Activated CD8-positive, alpha-beta memory T cell treated with anti-CD3 and anti-CD28 coated beads, Interleukin-2, amount 50 U/mL, for 4 hours (primary cell): Measurements from ENCODE around the gene HYAL3.
A peak's percentile ranks its signal among the peaks of the same experiment; 100 is the strongest.
"Not testable (repeated sequence)": the region's sequence is repeated elsewhere in the genome, so short reads cannot be mapped to it uniquely, and the experiment has no call there.

Experiments
- DNase-seq: peaks from one replicate; pipeline ENCODE4 v3.0.0-alpha.2; 2020

HYAL3 gene

DNA sequence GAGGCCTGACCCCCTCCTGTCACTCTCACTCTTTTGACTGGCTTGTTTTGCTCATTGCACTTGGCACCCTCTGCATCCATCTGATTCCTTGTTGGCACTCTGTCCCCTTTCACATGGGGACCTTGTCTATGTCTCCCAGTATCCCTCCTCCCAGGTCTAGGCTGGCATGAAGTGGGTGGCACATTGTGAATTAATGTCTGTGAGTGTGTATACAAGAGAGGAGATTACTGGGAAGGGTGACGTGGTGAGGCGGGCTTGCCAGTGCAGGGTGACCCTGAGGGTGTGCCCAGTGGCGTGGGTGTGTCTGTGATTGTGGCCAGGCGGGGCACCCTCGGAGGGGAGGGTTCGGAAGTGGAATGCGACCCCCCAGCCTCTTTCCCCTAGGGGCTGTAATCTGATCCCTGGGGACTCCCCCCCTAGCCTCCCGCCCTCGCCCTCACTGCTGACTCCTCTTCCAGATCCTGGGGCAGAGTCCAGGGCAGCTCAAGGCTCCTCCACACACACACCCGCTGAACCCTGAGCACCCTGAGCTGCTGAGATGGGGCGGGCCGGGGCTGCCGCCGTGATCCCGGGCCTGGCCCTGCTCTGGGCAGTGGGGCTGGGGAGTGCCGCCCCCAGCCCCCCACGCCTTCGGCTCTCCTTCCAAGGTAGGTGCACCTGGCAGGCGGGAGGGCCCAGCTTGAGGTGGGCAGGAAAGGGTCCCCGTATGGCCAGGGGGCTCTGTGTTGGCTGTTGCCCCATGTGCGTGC lies 30.3 kb downstream of the HYAL3 start, which contains the start of gene SEMA3B:
TSS of gene SEMA3B (plus strand) at position 445 of the 749 bp plus-strand sequence. CDS start at position 539, 94 bp downstream.
- no peak for DNase-seq

DNA sequence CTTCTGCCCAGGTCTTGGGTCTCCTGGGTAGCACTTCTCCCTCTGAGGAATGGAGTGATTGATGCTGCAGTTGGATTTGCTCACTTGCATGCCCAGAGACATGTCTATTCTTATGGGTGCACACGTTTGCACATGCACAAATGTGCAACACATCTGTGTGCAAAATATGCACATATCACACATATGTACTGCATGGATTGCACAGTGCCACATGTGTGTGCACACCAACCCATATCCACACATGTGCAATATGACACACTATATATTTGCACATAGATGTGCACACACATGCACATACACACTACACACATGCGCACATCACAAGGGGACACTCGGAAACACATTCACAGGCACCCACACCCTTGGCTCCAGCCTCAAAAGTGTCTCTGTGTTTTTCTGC lies 30.9 kb downstream of the HYAL3 start:
- DNase-seq: no peak

DNA sequence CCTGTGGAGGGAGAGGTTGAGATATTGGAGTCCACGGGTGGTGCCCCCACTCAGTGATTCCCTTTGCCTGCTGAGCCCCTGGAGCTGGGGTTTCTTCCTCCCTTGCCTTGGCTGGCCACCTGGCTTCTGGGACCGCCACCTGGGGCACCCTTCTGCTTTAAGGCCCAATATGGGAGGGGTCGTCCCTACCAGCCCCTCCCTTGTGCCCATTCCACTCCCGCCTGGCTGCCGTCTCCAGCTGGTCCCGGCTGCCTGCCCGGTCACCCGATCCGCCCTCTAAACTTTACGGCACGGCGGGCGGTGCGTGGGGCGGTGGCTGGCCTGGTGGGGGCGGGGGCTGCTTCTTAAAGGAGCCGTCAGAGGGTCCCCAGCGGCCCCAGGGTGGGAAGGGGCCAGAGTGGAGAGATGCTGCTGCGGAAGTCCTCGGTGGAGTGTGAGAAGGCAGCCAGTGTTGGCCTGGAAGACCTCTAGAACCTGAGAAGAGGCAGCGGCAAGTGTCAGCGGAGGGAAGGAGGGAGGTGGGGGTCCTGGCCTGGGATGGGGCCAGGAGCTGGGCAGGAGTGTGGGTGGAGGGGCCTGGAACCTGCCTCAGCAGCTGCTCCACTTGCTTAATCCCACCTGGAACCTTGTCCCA lies 31.8 kb downstream of the HYAL3 start:
- no peak for DNase-seq

DNA sequence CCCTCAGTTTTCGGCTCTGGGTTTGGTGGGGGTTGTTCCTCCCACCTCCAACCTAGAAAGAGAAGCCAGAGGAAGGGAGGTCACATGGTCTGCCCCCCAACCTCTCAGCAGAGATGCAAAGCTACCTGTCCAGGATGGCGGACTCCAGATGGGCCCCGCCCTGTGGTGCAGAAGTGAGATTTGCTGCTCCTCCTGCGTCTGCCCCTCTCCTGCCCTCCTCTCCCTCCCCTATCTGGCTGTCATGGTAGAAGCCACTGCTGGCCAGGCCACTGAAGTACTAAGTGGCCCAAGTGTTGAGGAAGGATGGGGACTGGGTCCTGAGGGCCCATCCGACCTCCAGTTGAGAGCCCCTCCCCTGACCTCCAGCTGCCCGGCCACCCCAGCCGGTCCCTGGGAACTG lies 32.4 kb downstream of the HYAL3 start:
- DNase-seq: no peak

DNA sequence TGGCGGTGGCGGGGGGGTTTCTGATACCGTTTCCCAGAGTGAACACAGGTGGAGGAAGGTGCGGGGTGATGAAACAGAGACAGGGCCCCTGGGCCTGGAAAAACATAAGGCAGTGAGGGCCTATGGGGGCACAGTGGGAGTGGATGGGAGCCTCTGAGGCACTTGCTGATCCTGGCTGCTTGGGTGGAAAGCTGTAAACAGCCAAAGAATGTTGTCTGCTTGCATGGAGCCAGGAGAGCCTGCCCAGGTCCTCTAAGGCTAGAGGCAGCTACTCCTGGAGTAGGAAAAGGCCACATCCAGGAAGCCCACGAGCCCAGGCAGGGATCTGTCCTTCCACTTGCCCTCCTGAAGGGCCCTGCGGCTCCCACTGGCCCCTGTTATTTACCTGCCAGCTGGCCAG lies 33.2 kb downstream of the HYAL3 start:
- DNase-seq: no peak

DNA sequence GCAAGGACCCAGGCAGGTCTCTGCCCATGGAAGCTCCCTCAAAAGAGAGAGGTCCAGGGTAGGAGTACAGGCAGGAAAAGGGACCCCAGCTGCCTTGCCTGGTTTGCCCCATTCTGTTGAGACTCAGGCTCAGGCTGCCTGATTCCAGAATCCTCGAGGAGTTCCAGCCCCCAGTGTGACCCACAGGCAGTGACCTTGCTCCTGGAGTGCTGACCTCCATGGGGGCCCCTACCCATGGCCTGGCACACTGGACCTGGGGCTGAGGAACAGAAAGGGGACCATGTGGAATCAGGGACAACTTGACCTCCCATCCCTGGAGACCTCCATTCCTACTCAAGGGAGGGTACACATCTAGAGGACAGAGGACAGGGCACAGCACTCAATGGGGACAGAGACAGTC lies 33.6 kb downstream of the HYAL3 start:
- no peak for DNase-seq

DNA sequence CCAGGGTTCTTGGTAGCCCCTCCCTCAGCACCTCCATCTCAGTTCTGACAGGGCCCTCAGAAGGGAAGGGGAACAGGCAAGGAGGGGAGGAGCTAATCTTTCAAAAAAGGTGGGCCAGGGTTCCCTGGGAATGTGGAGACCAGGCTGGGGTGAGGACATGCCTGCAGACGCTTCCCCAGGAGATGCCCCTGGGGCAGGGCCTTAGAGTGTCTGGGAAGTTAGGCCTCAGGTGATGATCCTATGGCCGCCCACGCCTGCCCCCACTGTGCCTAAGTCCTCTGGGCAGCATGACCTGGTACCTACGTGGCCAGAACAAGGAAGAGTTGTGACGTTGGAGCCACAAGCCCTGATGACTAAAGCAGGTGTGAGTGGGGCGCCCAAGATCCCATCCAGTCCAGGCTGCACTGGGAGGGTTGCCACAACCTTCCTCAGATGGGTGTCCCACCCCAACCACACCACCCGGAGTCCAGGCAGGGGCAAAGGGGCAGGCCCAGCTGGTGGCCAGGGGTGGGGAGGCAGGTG lies 34.2 kb downstream of the HYAL3 start:
- DNase-seq: no peak

DNA sequence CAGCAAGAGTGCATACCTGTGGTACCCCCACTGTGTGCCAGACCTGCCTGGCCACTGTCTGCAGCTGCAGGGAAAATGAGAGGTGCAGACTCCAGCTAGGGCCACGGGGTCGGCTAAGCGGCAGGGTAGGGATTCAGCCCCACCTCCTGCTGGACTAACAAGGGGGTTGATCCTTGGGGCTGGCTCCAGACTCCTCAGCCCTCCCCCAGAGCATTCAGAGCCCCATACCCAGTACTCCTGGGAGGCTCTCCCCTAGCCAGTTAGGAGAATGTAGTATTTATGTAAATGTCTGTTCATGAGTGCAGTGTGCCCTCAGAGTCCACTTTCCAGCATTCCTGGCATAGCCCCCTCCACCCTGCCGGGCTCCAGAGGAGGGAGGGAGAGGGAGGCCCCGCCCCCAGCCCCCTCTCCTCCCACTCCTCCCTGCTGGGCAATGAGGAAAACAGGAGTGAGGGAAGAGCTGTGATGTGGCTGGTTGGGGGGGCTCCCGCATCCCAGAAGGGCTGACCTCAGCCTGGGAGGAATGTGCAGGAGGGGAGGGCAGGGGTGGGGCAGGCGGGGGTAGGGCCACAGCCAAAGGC lies 34.7 kb downstream of the HYAL3 start:
- DNase-seq: no peak

DNA sequence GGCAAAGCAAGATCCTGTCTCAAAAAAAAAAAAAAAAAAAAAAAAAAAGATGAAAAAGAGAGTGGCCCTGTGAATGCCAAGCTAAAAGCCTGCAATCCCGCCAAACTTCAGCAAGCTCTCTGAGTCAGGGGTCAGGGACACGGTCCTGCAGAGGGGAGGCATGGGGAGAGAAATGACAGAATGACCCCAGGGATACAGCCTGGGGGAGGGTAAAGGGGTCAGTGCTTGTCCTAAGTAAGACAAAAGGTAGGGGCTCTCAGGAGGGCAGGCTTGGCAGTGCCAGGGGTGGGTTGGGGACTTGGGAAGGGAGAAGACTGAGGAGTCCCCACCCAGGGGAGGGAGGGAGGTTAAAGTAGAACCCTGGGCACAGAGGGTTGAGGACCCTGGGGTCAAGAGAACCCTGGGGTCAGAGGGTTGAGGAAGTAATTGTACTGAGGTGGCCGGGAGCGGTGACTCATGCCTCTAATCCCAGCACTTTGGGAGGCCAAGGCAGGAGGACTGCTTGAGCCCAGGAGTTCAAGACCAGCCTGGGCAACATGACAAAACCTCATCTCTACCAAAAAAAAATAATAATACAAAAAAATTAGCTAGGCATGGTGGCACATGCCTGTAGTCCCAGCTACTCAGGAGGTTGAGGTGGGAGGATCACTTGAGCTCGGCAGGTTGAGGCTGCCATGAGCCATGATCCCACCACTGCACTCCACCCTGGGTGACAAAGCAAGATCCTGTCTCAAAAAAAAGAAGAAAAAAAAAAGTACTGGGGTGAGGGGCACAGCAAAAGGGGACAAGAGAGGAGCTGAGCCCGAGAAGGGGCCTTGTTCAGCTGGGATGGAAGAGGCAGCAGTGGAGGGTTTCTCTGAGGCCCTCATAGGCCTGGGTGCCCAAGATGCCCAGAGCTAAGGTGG lies 35.5 kb downstream of the HYAL3 start:
- DNase-seq: no peak

DNA sequence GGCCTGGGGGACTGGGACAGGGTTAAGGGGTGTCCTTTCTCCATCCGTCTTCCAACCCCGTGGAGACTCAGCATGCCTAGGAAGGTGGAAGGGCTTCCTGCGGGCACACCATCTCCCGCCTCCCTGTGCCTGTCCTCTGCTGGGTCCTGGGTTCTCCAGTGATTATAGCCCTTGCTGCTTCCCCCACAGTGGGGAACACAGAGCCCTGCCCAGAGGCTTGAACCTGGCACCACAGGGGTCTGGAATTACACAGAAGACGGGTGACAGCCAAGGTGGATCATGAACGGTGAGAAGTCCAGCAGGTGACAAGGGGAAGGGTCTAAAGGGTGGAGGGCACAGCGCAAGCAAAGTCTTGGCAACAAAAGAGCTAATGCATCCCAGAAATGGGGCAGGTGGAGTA lies 36.4 kb downstream of the HYAL3 start:
- DNase-seq: no peak

DNA sequence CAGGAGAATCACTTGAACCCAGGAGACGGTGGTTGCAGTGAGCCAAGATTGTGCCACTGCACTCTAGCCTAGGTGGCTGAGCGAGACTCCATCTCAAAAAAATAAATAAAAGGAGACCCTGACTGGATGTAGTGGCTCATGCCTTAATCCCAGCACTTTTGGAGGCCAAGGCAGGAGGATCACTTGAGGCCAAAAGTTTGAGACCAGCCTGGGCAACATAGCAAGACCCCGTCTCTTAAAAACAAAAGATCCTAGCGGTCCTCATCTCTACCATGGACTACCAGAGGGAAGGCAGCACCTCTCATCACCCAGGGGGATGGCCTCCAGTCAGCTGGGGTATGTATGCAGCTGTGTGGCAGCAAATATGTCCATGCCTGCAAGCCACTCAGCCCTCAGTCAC lies 37.0 kb downstream of the HYAL3 start:
- not testable (repeated sequence) for DNase-seq

DNA sequence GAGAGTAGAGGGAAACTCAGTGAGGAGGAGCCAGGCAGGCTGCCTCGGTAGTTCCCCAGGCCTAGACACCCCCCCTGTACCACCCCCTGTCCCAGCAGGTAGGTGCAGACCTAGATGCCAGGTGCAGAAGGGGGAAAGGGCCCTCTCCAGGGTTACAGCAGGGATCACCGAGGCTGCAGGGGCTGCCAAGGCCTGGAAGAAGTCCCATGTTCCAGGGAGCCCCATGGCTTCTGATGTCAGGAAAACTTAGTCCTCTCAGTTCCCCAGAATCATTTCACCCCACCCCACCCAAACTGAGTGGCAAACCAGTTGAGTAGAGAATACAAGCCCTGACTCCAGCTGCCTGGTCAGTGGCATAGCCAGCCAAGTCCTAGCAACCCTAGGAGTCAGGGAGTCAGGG lies 37.7 kb downstream of the HYAL3 start:
- DNase-seq: no peak

DNA sequence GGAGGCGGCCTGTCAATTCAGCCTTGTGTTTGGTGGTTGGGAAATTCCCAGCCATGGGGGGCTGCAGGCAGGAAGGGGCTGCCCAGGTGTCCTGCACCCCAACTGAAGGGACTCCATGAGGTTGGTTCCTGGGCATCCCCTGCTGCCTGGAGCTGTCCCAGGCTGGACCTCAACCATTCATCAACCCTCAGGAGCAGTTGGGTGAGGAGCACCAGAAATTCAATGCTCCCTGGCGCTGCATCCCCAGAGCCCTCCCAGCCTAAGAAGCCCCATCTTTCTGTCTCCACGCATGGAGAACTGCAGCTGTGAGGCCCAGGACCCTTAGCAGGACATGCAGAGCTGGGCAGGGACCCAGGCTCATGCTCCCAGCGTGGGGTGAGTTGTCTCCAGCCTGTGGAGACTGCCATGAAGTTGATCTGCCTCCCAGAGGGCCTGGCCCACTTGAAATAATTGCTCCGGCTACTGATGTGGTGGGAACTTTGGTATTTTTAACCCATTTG lies 38.2 kb downstream of the HYAL3 start:
- no peak for DNase-seq

DNA sequence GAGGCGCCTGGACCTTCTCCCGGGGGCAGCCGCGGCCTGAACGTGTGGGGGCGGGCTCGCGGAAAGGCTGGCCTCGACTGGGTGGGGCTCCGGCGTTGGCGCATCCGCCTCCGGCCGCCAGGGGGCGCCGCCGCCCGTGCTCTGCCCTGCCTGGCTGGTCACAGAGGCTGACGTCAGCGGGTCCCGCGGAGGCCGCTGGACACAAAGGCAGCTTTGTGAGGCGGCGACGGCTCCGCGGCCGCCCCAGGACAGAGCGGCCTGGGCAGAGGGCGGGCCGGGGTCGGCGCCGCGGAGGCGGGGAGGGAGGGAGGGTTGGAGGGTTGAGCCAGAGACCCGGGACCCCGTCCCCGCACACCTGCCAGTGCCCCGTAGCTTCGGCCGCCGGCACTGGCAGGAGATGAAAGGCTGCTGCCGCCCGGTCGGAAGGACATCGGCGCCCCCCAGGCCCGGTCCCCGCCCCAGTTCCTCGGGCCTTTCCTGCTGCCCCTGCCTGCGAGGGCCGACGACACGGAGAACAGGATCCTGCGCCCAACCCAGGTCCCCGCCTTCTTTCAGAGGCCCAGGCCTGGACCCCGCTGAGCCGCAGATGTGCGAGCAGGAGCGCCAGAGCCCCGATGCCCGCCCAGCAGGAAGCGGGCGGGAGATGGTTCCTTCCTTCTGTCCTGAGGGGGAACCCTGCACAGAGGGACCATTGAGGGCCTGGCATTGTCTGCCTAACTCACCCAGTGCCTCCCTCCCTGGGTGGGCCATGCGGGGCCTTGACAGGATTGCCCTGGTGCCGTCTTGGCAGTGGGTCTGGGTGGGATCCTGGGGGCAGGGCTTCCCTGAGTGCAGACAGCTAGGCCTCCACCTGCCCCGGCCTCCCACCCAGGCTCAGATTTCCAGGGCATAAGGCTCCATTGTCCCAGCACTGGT lies 38.9 kb downstream of the HYAL3 start:
- DNase-seq: peak; percentile 84

DNA sequence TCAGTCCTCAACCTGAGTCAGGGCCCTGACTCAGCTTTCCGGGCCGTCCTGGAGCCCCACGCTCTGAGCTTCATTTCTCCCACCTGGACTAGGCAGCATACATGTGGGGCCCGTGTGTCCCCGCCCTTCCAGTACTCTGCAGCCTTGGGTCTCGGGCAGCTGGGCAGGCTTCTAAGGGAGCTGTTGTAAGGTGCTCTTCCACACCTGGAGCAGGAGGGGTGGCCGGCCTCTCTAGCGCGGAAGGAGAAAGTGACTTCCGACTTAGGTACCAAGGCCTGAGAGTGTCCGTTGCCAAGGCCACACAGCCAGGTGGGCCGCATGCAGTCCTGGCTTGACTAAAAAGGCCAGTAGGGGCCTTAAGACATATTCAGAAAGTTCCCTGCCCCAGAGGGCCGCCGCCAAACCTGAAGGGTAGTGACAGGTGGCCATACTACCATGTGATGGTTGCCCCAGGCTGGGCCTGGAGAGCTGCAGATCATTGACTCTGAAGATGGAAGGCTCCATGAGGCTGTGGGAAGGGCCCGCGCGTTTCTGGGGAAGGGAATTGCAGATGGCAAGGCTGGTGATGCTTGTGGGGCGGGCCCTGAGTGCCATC lies 39.7 kb downstream of the HYAL3 start:
- DNase-seq: no peak

DNA sequence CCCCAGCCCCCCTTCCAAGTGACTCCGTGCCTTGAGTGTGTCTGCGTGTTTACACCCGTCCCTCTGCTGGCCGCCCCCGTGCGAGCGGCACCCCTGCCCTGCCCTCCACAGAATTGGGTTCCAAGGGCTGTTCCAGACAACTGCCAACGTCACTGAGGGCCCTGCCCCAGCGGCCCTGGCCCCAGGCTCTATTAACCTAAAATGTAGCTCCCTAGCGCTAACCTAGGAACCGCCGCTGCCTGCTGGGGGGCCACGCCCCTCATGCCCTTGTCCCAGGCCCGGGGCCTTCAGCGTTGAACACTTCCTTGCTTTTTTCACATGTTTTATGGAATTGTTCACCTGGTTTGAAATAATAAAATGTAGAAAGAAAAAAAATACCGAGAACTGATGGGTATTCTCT lies 40.2 kb downstream of the HYAL3 start:
- DNase-seq: no peak

DNA sequence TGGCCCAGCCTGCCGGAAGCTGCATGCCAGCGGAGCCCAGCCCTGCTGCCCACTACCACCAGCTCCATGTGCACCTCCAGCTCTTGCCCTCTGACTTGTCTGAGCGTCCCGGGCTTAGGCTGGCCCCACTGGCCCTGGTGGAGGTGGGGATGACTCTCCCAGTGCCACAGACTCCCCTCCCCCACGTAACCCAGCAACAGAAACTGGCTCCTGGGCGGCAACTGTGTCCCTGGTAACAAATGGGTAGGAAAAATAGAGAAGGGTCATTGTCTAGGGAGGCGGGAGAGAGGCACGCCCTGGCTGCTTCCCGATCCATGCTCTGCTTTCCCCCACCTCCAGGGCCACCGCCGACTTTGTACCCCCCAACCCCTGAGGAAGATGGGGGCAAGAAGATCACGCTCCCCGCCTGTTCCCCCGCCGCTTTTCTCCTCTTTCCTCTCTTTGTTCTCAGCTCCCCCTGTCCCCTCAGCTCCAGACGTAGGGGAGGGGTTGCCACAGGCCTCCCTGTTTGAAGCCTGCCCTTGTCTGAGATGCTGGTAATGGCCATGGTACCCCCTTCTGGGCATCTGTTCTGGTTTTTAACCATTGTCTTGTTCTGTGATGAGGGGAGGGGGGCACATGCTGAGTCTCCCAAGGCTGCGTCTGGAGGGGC lies 41.0 kb downstream of the HYAL3 start:
- DNase-seq: no peak

DNA sequence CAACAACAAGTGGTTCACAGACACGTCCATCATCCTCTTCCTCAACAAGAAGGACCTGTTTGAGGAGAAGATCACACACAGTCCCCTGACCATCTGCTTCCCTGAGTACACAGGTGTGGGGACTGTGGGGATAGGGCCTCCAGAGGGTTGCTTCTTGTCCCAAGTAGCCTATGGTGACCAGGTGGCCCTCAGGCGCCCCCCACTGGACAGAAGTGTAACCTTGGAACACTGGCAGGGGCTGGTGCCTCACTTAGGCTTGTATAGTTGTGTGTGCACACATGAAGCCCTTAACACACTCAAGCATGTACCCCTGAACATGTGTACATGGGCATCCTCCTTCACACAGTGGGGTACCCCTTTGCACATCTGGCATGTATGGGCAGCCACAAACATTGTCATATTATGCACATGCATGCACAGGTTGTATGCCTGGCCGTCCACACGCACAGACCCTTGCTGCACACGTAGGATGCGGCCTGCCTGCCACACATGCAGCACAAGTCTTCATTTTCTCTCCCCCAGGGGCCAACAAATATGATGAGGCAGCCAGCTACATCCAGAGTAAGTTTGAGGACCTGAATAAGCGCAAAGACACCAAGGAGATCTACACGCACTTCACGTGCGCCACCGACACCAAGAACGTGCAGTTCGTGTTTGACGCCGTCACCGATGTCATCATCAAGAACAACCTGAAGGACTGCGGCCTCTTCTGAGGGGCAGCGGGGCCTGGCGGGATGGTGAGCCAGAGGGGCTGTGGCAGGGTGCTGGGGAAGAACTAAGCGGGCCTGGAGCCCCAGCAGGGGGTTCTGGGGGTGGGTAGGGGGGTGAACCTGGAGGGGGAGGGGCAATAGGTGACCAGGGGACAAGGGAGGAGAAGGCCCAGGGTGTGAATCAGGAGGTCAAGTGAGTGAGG lies 42.0 kb downstream of the HYAL3 start:
- no peak for DNase-seq

DNA sequence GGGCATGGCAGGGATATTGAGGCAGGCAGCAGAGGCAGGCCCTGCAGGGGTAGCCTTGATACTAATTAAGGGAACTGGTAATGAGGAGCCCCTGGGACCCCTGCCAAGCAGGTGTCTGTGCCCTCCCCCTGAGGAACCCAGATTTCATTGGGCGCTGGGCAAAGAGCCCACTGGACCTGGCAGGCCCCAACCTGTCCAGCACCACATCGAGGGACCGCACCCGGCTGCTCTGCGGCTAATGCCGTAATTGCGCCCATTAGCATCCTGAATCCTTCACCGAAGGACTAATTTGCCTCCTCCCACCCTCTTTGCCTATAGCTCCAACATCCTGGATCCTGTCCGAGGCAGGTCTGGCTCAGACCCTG lies 44.0 kb downstream of the HYAL3 start:
- no peak for DNase-seq
